GM18951 (cell line): ENCODE data around the gene SLC22A3.
"Not testable (repeated sequence)": the region's sequence is repeated elsewhere in the genome, so short reads cannot be mapped to it uniquely, and the experiment has no call there.

Experiments
- POLR2A ChIP-seq: IDR thresholded peaks from 4 replicates; pipeline ENCODE4 v1.6.1; 2011; ENCODE audit warnings: mild to moderate bottlenecking; ENCODE audit not compliant: insufficient read length, insufficient read depth; ENCODE audit errors: extremely low read depth
- in situ Hi-C: fragments of 300-500 bp; cut with MboI; formaldehyde crosslinking; loops from one replicate; pipeline ENCODE4 v1.12.0; 2022; ENCODE audit warnings: low sequenced_read_pairs, mixed read lengths, inconsistent platforms; ENCODE audit not compliant: unreplicated experiment

SLC22A3 gene, protein sequence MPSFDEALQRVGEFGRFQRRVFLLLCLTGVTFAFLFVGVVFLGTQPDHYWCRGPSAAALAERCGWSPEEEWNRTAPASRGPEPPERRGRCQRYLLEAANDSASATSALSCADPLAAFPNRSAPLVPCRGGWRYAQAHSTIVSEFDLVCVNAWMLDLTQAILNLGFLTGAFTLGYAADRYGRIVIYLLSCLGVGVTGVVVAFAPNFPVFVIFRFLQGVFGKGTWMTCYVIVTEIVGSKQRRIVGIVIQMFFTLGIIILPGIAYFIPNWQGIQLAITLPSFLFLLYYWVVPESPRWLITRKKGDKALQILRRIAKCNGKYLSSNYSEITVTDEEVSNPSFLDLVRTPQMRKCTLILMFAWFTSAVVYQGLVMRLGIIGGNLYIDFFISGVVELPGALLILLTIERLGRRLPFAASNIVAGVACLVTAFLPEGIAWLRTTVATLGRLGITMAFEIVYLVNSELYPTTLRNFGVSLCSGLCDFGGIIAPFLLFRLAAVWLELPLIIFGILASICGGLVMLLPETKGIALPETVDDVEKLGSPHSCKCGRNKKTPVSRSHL

GRCh38 chr6:160348223-160349019 lies at the start of gene SLC22A3:
TSS of gene SLC22A3 (plus strand) at chr6:160348378. CDS start at chr6:160348420, 42 bp downstream.
- TF ChIP-seq POLR2A, result no peak
- in situ Hi-C loops, result no loop called here

DNA sequence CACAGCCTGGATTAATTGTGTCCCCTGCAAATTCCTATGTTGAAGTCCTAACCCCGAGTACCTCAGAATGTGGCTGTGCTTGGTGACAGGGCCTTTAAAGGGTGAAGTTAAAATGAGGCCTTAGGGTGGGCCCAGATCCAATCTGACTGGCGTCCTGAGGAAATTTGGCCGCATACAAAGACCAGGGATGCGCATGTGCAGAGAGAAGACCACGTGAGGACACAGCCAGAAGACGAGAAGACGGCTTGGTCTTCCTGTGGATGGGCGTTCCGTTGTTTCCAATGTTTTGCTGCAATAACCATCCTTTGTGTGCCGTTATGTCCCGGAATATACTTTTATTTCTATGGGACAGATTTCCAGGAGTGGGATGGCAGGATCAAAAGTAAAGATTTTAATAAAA lies 48.6 kb upstream of the SLC22A3 start:
- in situ Hi-C loops, result no loop called here
- TF ChIP-seq POLR2A, result no peak

- no peak for TF ChIP-seq POLR2A
- in situ Hi-C loops, result no loop called here
Measured at GRCh38 chr6:160300076-160300695, 48.0 kb upstream of the SLC22A3 start.

GRCh38 chr6:160301339-160301738 lies 46.8 kb upstream of the SLC22A3 start:
- in situ Hi-C loops, result no loop called here
- TF ChIP-seq POLR2A, result no peak

- in situ Hi-C loops, result not testable (repeated sequence)
Measured at GRCh38 chr6:160302431-160303082, 45.6 kb upstream of the SLC22A3 start.

GRCh38 chr6:160303806-160304205 lies 44.4 kb upstream of the SLC22A3 start:
- in situ Hi-C loops, result no loop called here
- TF ChIP-seq POLR2A, result no peak

- in situ Hi-C loops, result no loop called here
- no peak for TF ChIP-seq POLR2A
Measured at GRCh38 chr6:160305926-160306713, 42.1 kb upstream of the SLC22A3 start.

DNA sequence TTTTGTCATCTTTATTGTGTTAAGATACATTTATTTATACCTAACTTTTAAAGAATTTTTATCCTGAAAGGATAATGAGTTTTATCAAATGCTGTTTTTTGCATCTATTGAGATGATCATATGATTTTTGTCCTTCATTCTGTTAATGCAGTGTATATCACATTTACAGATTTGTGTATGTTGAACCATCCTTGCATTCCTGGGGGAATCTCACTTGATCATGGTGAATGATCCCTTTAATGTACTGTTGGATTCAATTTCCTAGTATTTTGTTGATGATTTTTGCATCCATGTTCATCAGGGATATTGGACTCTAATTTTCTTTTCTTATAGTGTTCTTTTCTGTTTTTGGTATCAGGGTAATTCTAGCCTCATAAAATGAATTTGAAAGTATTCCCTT lies 38.5 kb upstream of the SLC22A3 start:
- no peak for TF ChIP-seq POLR2A
- in situ Hi-C loops, result no loop called here

GRCh38 chr6:160312900-160313299 lies 35.3 kb upstream of the SLC22A3 start:
- in situ Hi-C loops, result no loop called here

DNA sequence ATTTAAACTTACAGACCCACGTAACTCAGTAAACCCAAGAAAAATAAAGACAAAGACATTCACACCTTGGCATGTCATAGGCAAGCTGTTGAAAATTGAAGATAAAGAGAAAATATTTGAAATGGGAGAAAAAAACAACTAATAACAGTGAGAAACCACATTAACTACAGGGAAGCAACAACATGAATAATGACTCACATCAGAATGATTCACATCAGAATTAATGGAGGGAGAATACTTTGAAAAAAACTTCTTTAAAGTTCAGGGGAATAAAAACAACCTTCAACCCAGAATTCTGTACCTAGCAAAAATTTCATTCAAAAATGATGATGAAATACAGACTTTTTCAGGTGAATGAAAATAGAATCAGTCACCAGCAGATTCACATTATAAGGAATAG lies 32.9 kb upstream of the SLC22A3 start:
- in situ Hi-C loops, result no loop called here
- no peak for TF ChIP-seq POLR2A

More at GRCh38 chr6:160312900-160313299, 35.3 kb upstream of the SLC22A3 start:
- TF ChIP-seq POLR2A, result no peak

DNA sequence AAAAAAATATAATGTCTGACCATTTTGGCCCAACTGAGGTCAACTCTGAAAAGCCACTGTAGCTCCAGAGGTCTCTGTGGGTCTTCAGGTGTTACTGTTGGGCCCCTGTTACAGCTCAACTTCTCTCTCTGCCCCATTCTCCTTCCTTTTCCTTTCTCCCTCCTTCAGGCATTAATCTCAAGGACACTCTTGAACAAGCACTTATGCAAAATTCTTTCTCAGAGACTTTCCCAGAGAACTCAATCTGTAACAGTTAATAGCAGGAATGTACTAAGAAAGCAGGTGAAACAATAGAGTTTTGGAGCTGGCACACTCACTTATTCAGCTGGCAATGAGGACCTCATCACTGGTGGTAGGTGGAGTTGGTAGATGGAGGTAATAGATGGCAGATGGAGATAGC lies 31.9 kb upstream of the SLC22A3 start:
- no peak for TF ChIP-seq POLR2A
- in situ Hi-C loops, result no loop called here

- no peak for TF ChIP-seq POLR2A
- in situ Hi-C loops, result no loop called here
Measured at GRCh38 chr6:160319246-160319645, 28.9 kb upstream of the SLC22A3 start.
